K562 (cell line): ENCODE data around the gene FPGS. TPM values are rescaled to one million over a fixed set of nuclear protein-coding genes. Genes with fewer than 3 reads are reported as not detected.

ENCODE experiments used
- ATAC-seq: fragments of 200-7000 bp; cut with Tn5 transposase; 3 replicates; pipeline ENCODE4 v1.9.1; 2020; ENCODE audit warnings: moderate library complexity
- BruUV-seq: library from RNA; stranded (reverse); fragments of 400-500 nt; replicated peaks from 2 replicates; lab custom pipeline; 2021; lab: Mats Ljungman, UMichigan
- CTCF ChIA-PET: fragments of 300-600 bp; formaldehyde crosslinking; extraction: SDS; loops from one replicate; lab custom pipeline; 2021; ENCODE audit warnings: low intra/inter-chr PET ratio; lab: Yijun Ruan, JAX
- POLR2A ChIA-PET: fragments of 300-600, 350-650 bp; sonication (Branson Sonifier 250); formaldehyde crosslinking; extraction: SDS; loops from one replicate; lab custom pipeline; 2021; ENCODE audit warnings: antibody characterized with exemption, inconsistent platforms; lab: Yijun Ruan, JAX
- DNase-seq, 4 experiments: peaks; one replicate each; pipeline versions ENCODE4 v3.0.0 to v3.0.0-alpha.2; 2011 to 2018; ENCODE audit warnings: low spot score in 3 of 4, mixed read lengths in 3 of 4; ENCODE audit errors: extremely low read depth in 1 of 4
- FAIRE-seq: peaks from 2 replicates; lab custom pipeline; 2011; peaks lifted over from hg19 to GRCh38; lab: Jason Lieb, UNC
- H2AFZ ChIP-seq: 2 replicates; pipeline ENCODE4 v1.6.0; 2011; ENCODE audit warnings: low read depth, low read length, control low read depth, inconsistent platforms
- H3K27ac ChIP-seq: fragments of 200-600 bp; 3 replicates; pipeline ENCODE4 v1.8.0; 2011; ENCODE audit warnings: low read depth, mild to moderate bottlenecking, control low read depth, inconsistent platforms, low read length, moderate library complexity, mixed read lengths; ENCODE audit errors: extremely low read depth
- H3K27me3 ChIP-seq, 2 experiments: fragments of 300-600 bp in 1 of 2; 2 replicates in 1 of 2; 3 replicates in 1 of 2; pipeline versions ENCODE4 v1.6.0 to v1.8.0; 2011; ENCODE audit warnings: inconsistent platforms in 2 of 2, low read length in 2 of 2, mild to moderate bottlenecking in 1 of 2, mixed read lengths in 1 of 2, moderate library complexity in 1 of 2; ENCODE audit not compliant: control insufficient read depth in 2 of 2, insufficient read depth in 2 of 2
- H3K36me3 ChIP-seq: fragments of 300-600 bp; 3 replicates; pipeline ENCODE4 v1.8.0; 2011; ENCODE audit warnings: mild to moderate bottlenecking, low read length, inconsistent platforms; ENCODE audit not compliant: control insufficient read depth, insufficient read depth
- H3K4me1 ChIP-seq, 2 experiments: fragments of 200-600 bp in 1 of 2; replicated peaks in 1 of 2; 2 replicates in 1 of 2; 3 replicates in 1 of 2; pipeline versions ENCODE4 v1.5.1 to v1.8.0; 2011; ENCODE audit warnings: inconsistent platforms in 2 of 2, low read length in 2 of 2, mild to moderate bottlenecking in 1 of 2, mixed read lengths in 1 of 2, moderate library complexity in 1 of 2; ENCODE audit not compliant: control insufficient read depth in 2 of 2, insufficient read depth in 2 of 2
- H3K4me2 ChIP-seq: 2 replicates; pipeline ENCODE4 v1.6.1; 2011; ENCODE audit warnings: low read length, control low read depth, inconsistent platforms, mixed read lengths; ENCODE audit not compliant: insufficient read depth
- H3K4me3 ChIP-seq: fragments of 200-600 bp; sonication (generic), shearing (Covaris generic); 2 replicates; pipeline ENCODE4 v1.5.1; 2016; ENCODE audit warnings: control low read depth, inconsistent platforms
- H3K79me2 ChIP-seq: fragments of 200-600 bp; 3 replicates; pipeline ENCODE4 v1.8.0; 2011; ENCODE audit warnings: low read length, inconsistent platforms; ENCODE audit not compliant: control insufficient read depth, insufficient read depth
- H3K9ac ChIP-seq, 2 experiments: 2 replicates each; pipeline versions ENCODE4 v1.6.0 to v1.6.1; 2011; ENCODE audit warnings: low read depth in 2 of 2, low read length in 2 of 2, control low read depth in 1 of 2, inconsistent platforms in 1 of 2, mild to moderate bottlenecking in 1 of 2, mixed read lengths in 1 of 2; ENCODE audit not compliant: insufficient read depth in 1 of 2
- H3K9me1 ChIP-seq: one replicate; pipeline ENCODE4 v1.6.0; 2011; ENCODE audit warnings: inconsistent platforms, mild to moderate bottlenecking, low read length, moderate library complexity; ENCODE audit not compliant: control insufficient read depth, insufficient read depth
- H3K9me3 ChIP-seq: replicated peaks from 2 replicates; pipeline ENCODE4 v1.5.1; 2011; ENCODE audit warnings: low read depth, low read length, inconsistent platforms; ENCODE audit not compliant: control insufficient read depth, insufficient read depth
- H4K20me1 ChIP-seq: replicated peaks from 2 replicates; pipeline ENCODE4 v1.6.1; 2011; ENCODE audit warnings: low read length, inconsistent platforms, mixed read lengths; ENCODE audit not compliant: control insufficient read depth, insufficient read depth
- CAMTA2 ChIP-seq: fragments of 250-450 bp; sonication (Bioruptor Pico); conservative IDR thresholded peaks from 2 replicates; pipeline ENCODE4 v1.5.1; 2022
- HDAC8 ChIP-seq: fragments of 450-650 bp; IDR thresholded peaks from 2 replicates; pipeline ENCODE4 v1.6.1; 2016; ENCODE audit warnings: mild to moderate bottlenecking, missing genetic modification characterization, moderate library complexity, missing compliant biosample characterization
- MAZ ChIP-seq, 2 experiments: fragments of 450-650 bp in 1 of 2; sonication (generic) in 1 of 2; formaldehyde crosslinking; IDR thresholded peaks in 1 of 2; conservative IDR thresholded peaks in 1 of 2; 2 replicates each; pipeline versions ENCODE4 v1.4.0 to v1.5.0; 2020; ENCODE audit warnings: mild to moderate bottlenecking in 1 of 2, missing genetic modification reagents in 1 of 2
- TFAP4 ChIP-seq: sonication (generic); formaldehyde crosslinking; IDR thresholded peaks from 2 replicates; pipeline ENCODE4 v1.8.0; 2022; ENCODE audit warnings: missing genetic modification reagents, mild to moderate bottlenecking, moderate library complexity, borderline replicate concordance
- ZFX ChIP-seq: sonication (generic); formaldehyde crosslinking; IDR thresholded peaks from 2 replicates; pipeline ENCODE4 v1.8.0; 2022; ENCODE audit warnings: mild to moderate bottlenecking, missing genetic modification reagents, moderate library complexity
- ZNF354B ChIP-seq: fragments of 250-450 bp; sonication (Bioruptor Pico); IDR thresholded peaks from 2 replicates; pipeline ENCODE4 v1.4.0; 2020
- WGBS: fragments of 100-300 bp; shearing (Covaris generic); methylation state at CpG from one replicate; pipeline ENCODE4 v1.1.6; 2016; ENCODE audit warnings: low coverage, mixed read lengths; ENCODE audit not compliant: insufficient coverage; ENCODE audit errors: missing lambda C conversion rate; 5-methylcytosine and 5-hydroxymethylcytosine counted together
- in situ Hi-C: fragments of 300-500 bp; cut with MboI; formaldehyde crosslinking; loops from 4 replicates; pipeline ENCODE4 v1.15.0; 2018; ENCODE audit warnings: inconsistent platforms, mixed read lengths
- intact Hi-C: fragments of 100-400 bp; cut with micrococcal nuclease; formaldehyde crosslinking; loops from 2 replicates; pipeline ENCODE4 v1.14.2; 2022
- polyA plus RNA-seq, 8 experiments: library from polyadenylated mRNA; depleted of rRNA in 4 of 8; stranded (reverse) in 5 of 8; unstranded in 3 of 8; fragments of >200 nt; fragmentation: Nextera tagmentation in 2 of 8; fragmentation: Illumina TruSeq in 1 of 8; extraction: Ambion mirVana in 2 of 8; extraction: Trizol in 1 of 8; gene quantifications; 2 replicates each; pipeline versions ENCODE4 v1.2.1 to v1.2.3, GENCODE V29; 2011 to 2014; ENCODE audit warnings: inconsistent platforms in 1 of 8, missing spikeins in 1 of 8
- total RNA-seq, 7 experiments: library from RNA; depleted of rRNA in 6 of 7; stranded (reverse); fragments of >200 nt in 6 of 7; fragmentation: Illumina TruSeq in 2 of 7; extraction: Trizol in 2 of 7; gene quantifications; 2 replicates each; pipeline versions ENCODE4 v1.2.1 to v1.2.3, GENCODE V29; 2011 to 2021; ENCODE audit warnings: low replicate concordance in 1 of 7
- TF ChIP-seq, protein P1 (sequence below): sonication (generic); formaldehyde crosslinking; IDR thresholded peaks from 2 replicates; pipeline ENCODE4 v1.8.1; 2023; ENCODE audit warnings: missing genetic modification reagents, mild to moderate bottlenecking, borderline replicate concordance

Gene FPGS
- total and polyA plus RNA-seq, 9 of the 15 experiments (the other 6 are each of a cell fraction or from before 2014, with no cell fraction given) = 0.84 to 86.4 (median 59.2) TPM

DNA sequence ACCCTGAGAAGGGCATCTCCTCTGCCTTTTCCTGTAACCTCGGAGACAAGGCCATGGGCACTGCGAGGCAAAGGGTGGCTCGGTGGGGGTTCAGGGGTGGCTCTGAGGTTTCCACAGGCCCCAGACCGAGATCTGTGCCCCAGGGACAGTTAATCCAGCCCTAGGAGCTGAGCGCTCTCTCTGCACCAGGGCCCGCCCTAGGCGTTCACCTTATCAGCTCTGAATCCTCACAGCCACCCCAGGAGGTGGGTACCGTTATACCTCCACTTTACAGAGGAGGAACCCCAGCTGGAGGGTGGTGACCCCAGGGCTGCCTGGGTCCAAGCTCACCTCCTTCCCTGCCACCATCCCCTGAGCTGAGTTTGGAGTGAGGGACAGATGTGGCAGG lies 54.0 kb downstream of the FPGS start:
- ChIA-PET POLR2A (interaction anchor here (0.6 to 1.6 kb wide), 6 partner anchors 10 to 346 kb away, joined by 3 to 5 read pairs (median 3); partner anchors contain the start of gene TOR2A), CTCF (no interaction called here)
- Histone ChIP-seq H3K4me2 (no peak overlapping the region; the same call in 1 of the 2 replicates), H3K27me3 (no peaks in the 10 kb centered on the region), H3K27ac (peak overlapping the region; percentile 42; the same call in 1 of the 3 replicates), H3K9me1 (peaks cover 5% of the 10 kb centered on the region)
- no peak for DNase-seq
- FAIRE-seq = peak; percentile 60
- peak; percentile 59 for ATAC-seq
- no peak for TF ChIP-seq HDAC8
- 0 out of 4 replicates have a peak, but pooled peaks of 1 of the 2 experiments have one; percentile 17 for TF ChIP-seq MAZ (CRISPR knock-in tag; conservative IDR thresholded peaks at IDR 0.05 in 1 of 2, IDR thresholded peaks at IDR 0.05 in 1 of 2)
- peak; percentile 40; the same call in 1 of the 2 replicates for TF ChIP-seq ZFX (CRISPR knock-in tag)
- TF ChIP-seq, protein P1, sequence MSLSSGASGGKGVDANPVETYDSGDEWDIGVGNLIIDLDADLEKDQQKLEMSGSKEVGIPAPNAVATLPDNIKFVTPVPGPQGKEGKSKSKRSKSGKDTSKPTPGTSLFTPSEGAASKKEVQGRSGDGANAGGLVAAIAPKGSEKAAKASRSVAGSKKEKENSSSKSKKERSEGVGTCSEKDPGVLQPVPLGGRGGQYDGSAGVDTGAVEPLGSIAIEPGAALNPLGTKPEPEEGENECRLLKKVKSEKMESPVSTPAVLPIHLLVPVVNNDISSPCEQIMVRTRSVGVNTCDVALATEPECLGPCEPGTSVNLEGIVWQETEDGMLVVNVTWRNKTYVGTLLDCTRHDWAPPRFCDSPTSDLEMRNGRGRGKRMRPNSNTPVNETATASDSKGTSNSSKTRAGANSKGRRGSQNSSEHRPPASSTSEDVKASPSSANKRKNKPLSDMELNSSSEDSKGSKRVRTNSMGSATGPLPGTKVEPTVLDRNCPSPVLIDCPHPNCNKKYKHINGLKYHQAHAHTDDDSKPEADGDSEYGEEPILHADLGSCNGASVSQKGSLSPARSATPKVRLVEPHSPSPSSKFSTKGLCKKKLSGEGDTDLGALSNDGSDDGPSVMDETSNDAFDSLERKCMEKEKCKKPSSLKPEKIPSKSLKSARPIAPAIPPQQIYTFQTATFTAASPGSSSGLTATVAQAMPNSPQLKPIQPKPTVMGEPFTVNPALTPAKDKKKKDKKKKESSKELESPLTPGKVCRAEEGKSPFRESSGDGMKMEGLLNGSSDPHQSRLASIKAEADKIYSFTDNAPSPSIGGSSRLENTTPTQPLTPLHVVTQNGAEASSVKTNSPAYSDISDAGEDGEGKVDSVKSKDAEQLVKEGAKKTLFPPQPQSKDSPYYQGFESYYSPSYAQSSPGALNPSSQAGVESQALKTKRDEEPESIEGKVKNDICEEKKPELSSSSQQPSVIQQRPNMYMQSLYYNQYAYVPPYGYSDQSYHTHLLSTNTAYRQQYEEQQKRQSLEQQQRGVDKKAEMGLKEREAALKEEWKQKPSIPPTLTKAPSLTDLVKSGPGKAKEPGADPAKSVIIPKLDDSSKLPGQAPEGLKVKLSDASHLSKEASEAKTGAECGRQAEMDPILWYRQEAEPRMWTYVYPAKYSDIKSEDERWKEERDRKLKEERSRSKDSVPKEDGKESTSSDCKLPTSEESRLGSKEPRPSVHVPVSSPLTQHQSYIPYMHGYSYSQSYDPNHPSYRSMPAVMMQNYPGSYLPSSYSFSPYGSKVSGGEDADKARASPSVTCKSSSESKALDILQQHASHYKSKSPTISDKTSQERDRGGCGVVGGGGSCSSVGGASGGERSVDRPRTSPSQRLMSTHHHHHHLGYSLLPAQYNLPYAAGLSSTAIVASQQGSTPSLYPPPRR (CRISPR knock-in tag) = no peak
- TF ChIP-seq TFAP4 (CRISPR knock-in tag) = 0 out of 2 replicates have a peak, but pooled peaks have one; percentile 9
- no peak for TF ChIP-seq CAMTA2
- no peak for TF ChIP-seq ZNF354B (CRISPR knock-in tag)
- TF ChIP-seq, all 486 proteins: peak for 3
- Histone ChIP-seq H3K79me2 (no peaks in the 10 kb centered on the region), H3K4me3 (no peak overlapping the region), H3K9ac (peak overlapping the region; percentile 35 to 72; a peak in 3 of 4 replicates), H3K9me3 (no peaks in the 10 kb centered on the region), H3K4me1 (peaks cover 36 to 67% of the 10 kb centered on the region in 2 experiments), H3K36me3 (no peaks in the 10 kb centered on the region), H4K20me1 (no peaks in the 10 kb centered on the region), H2AFZ (peak overlapping the region; percentile 79)
- BruUV-seq = no TSS peak
- WGBS = 23% methylated on average over 8 of the region's 8 CpGs
- intact Hi-C loops (no loop called here), in situ Hi-C loops (no loop called here)
